NCI-H82 (cell line): ENCODE results near the gene WDR3.
A peak's percentile ranks its signal among the peaks of the same experiment; 100 is the strongest.
"Not testable (repeated sequence)": the region's sequence is repeated elsewhere in the genome, so short reads cannot be mapped to it uniquely, and the experiment has no call there.

ENCODE experiments used
- DNase-seq: peaks from one replicate; lab custom pipeline; 2025; lab: John Stamatoyannopoulos, UW

Gene WDR3

GRCh38 chr1:117929343-117930172 is at the start of gene WDR3, which contains the start of gene GDAP2:
Gene WDR3 (plus strand): TSS chr1:117929739. CDS start chr1:117933320, 3,581 bp downstream.
Gene GDAP2 (minus strand): TSS chr1:117929621. CDS start chr1:117920357, 9,264 bp downstream.
- peak; percentile 99 for DNase-seq

GRCh38 chr1:117883616-117884015 is 45.9 kb upstream of the WDR3 start:
- DNase-seq = no peak

GRCh38 chr1:117886101-117886795 is 43.3 kb upstream of the WDR3 start:
- no peak for DNase-seq

GRCh38 chr1:117890452-117890851 is 39.1 kb upstream of the WDR3 start:
- no peak for DNase-seq

GRCh38 chr1:117892512-117892911 is 37.0 kb upstream of the WDR3 start:
- DNase-seq = no peak

GRCh38 chr1:117894078-117894477 is 35.5 kb upstream of the WDR3 start:
- DNase-seq = no peak

GRCh38 chr1:117895482-117896114 is 33.9 kb upstream of the WDR3 start:
- peak; percentile 85 for DNase-seq

- peak; percentile 33 for DNase-seq
Measured at GRCh38 chr1:117897551-117897950, 32.0 kb upstream of the WDR3 start.

GRCh38 chr1:117899801-117900200 is 29.7 kb upstream of the WDR3 start:
- no peak for DNase-seq

GRCh38 chr1:117902944-117903343 is 26.6 kb upstream of the WDR3 start:
- DNase-seq = no peak

GRCh38 chr1:117904485-117904884 is 25.1 kb upstream of the WDR3 start:
- DNase-seq = no peak

- DNase-seq = no peak
Measured at GRCh38 chr1:117905019-117905418, 24.5 kb upstream of the WDR3 start.

- DNase-seq = no peak
Measured at GRCh38 chr1:117911051-117911450, 18.5 kb upstream of the WDR3 start.

GRCh38 chr1:117919376-117919775 is 10.2 kb upstream of the WDR3 start:
- DNase-seq = no peak

- no peak for DNase-seq
Measured at GRCh38 chr1:117921991-117922390, 7.5 kb upstream of the WDR3 start.

GRCh38 chr1:117922717-117923116 is 6.8 kb upstream of the WDR3 start:
- not testable (repeated sequence) for DNase-seq

GRCh38 chr1:117925981-117926380 is 3.6 kb upstream of the WDR3 start:
- DNase-seq = no peak

- peak; percentile 74 for DNase-seq
Measured at GRCh38 chr1:117928881-117929342, 627 bp upstream of the WDR3 start.

- peak; percentile 52 for DNase-seq
Measured at GRCh38 chr1:117930173-117930447, 571 bp downstream of the WDR3 start.

GRCh38 chr1:117930484-117930883 is 945 bp downstream of the WDR3 start:
- DNase-seq = peak; percentile 18

- DNase-seq = peak; percentile 22
Measured at GRCh38 chr1:117932576-117932975, 3.0 kb downstream of the WDR3 start.

GRCh38 chr1:117933769-117934168 is 4.2 kb downstream of the WDR3 start:
- no peak for DNase-seq

GRCh38 chr1:117942293-117942692 is 12.8 kb downstream of the WDR3 start:
- DNase-seq = no peak
